Upper lobe of right lung (tissue), 1 donor: ENCODE results near the gene SRSF3. TPM values are rescaled to one million over a fixed set of nuclear protein-coding genes. Genes with fewer than 3 reads are reported as not detected.
A peak's percentile ranks its signal among the peaks of the same experiment; 100 is the strongest.
"Not testable (repeated sequence)": the region's sequence is repeated elsewhere in the genome, so short reads cannot be mapped to it uniquely, and the experiment has no call there.

ENCODE experiments used
- ATAC-seq: fragments of 200-7000 bp; cut with Tn5 transposase; one replicate; pipeline ENCODE4 v1.9.1; 2020; ENCODE audit warnings: mild to moderate bottlenecking, moderate library complexity
- DNase-seq: peaks from one replicate; pipeline ENCODE4 v3.0.0-alpha.2; 2020
- H3K27ac ChIP-seq: fragments of 200-600 bp; one replicate; pipeline ENCODE4 v1.8.0; 2022
- H3K27me3 ChIP-seq: fragments of 200-600 bp; one replicate; pipeline ENCODE4 v1.8.0; 2022; ENCODE audit warnings: mild to moderate bottlenecking
- H3K36me3 ChIP-seq: fragments of 200-600 bp; one replicate; pipeline ENCODE4 v1.8.0; 2022
- H3K4me1 ChIP-seq: fragments of 200-600 bp; one replicate; pipeline ENCODE4 v1.8.0; 2022
- H3K4me3 ChIP-seq: fragments of 200-600 bp; one replicate; pipeline ENCODE4 v1.8.0; 2022; ENCODE audit warnings: mild to moderate bottlenecking
- H3K9me3 ChIP-seq: fragments of 200-600 bp; one replicate; pipeline ENCODE4 v1.8.0; 2022
- CTCF ChIP-seq: fragments of 200-600 bp; IDR thresholded peaks from one replicate; pipeline ENCODE4 v1.8.0; 2022; ENCODE audit warnings: antibody characterized with exemption
- intact Hi-C: fragments of 100-400 bp; cut with DNase I; formaldehyde crosslinking; loops from one replicate; pipeline ENCODE4 v1.11.0; 2022
- total RNA-seq: library from RNA; stranded (reverse); fragmentation: NEBNext Ultra II Directional; extraction: Animal tissue kit (Norgen Biotek cat#: 25700); gene quantifications from one replicate; pipeline ENCODE4 v1.2.1, GENCODE V29; 2021
- donor health status: DM: no; HTN: yes; CAD: no; lungs with severe emphysema.

The SRSF3 gene
- total RNA-seq, 1 donor from 2014 or later: 169 TPM

- Histone ChIP-seq H3K9me3 (no peaks in the 10 kb centered on the region), H3K4me3 (no peak overlapping the region), H3K27ac (no peak overlapping the region), H3K4me1 (no peaks in the 10 kb centered on the region), H3K36me3 (no peaks in the 10 kb centered on the region), H3K27me3 (no peaks in the 10 kb centered on the region)
- TF ChIP-seq CTCF: no peak
- intact Hi-C loops: no loop called here
- DNase-seq (no peak), ATAC-seq (no peak)
Measured at GRCh38 chr6:36571122-36572043, 22.8 kb upstream of the SRSF3 start.

GRCh38 chr6:36572353-36573311 lies 21.5 kb upstream of the SRSF3 start:
- H3K27ac ChIP-seq, H3K27me3 ChIP-seq, intact Hi-C loops, H3K9me3 ChIP-seq, ATAC-seq, H3K36me3 ChIP-seq, H3K4me3 ChIP-seq, H3K4me1 ChIP-seq, DNase-seq: not testable (repeated sequence)

- ATAC-seq (no peak), DNase-seq (no peak)
- no peak for TF ChIP-seq CTCF
- H3K27me3 ChIP-seq: no peaks in the 10 kb centered on the region
- H3K4me3 ChIP-seq: no peak overlapping the region
- intact Hi-C loops: no loop called here
- no peaks in the 10 kb centered on the region for H3K4me1 ChIP-seq
- no peaks in the 10 kb centered on the region for H3K36me3 ChIP-seq
- no peaks in the 10 kb centered on the region for H3K9me3 ChIP-seq
- H3K27ac ChIP-seq: no peak overlapping the region
Measured at GRCh38 chr6:36574679-36575078, 19.5 kb upstream of the SRSF3 start.

GRCh38 chr6:36576578-36576977 lies 17.6 kb upstream of the SRSF3 start:
- Histone ChIP-seq H3K4me3 (no peak overlapping the region), H3K4me1 (no peaks in the 10 kb centered on the region), H3K9me3 (no peaks in the 10 kb centered on the region), H3K36me3 (no peaks in the 10 kb centered on the region), H3K27ac (no peak overlapping the region), H3K27me3 (no peaks in the 10 kb centered on the region)
- no peak for DNase-seq
- intact Hi-C loops: no loop called here
- ATAC-seq: peak; percentile 27
- no peak for TF ChIP-seq CTCF

- H3K36me3 ChIP-seq: no peaks in the 10 kb centered on the region
- no peak overlapping the region for H3K4me3 ChIP-seq
- intact Hi-C loops: no loop called here
- H3K27ac ChIP-seq: no peak overlapping the region
- no peak for TF ChIP-seq CTCF
- ATAC-seq (peak; percentile 80), DNase-seq (no peak)
- H3K27me3 ChIP-seq: no peaks in the 10 kb centered on the region
- H3K9me3 ChIP-seq: no peaks in the 10 kb centered on the region
- H3K4me1 ChIP-seq: no peaks in the 10 kb centered on the region
Measured at GRCh38 chr6:36577301-36577700, 16.9 kb upstream of the SRSF3 start.

GRCh38 chr6:36578030-36578429 lies 16.1 kb upstream of the SRSF3 start:
- DNase-seq: no peak
- Histone ChIP-seq H3K4me1 (no peaks in the 10 kb centered on the region), H3K27ac (no peak overlapping the region), H3K27me3 (no peaks in the 10 kb centered on the region), H3K9me3 (no peaks in the 10 kb centered on the region), H3K4me3 (no peak overlapping the region), H3K36me3 (no peaks in the 10 kb centered on the region)
- intact Hi-C loops: no loop called here
- no peak for ATAC-seq
- TF ChIP-seq CTCF: no peak
